ENCODE measurements around the gene HOXB7.

DNA sequence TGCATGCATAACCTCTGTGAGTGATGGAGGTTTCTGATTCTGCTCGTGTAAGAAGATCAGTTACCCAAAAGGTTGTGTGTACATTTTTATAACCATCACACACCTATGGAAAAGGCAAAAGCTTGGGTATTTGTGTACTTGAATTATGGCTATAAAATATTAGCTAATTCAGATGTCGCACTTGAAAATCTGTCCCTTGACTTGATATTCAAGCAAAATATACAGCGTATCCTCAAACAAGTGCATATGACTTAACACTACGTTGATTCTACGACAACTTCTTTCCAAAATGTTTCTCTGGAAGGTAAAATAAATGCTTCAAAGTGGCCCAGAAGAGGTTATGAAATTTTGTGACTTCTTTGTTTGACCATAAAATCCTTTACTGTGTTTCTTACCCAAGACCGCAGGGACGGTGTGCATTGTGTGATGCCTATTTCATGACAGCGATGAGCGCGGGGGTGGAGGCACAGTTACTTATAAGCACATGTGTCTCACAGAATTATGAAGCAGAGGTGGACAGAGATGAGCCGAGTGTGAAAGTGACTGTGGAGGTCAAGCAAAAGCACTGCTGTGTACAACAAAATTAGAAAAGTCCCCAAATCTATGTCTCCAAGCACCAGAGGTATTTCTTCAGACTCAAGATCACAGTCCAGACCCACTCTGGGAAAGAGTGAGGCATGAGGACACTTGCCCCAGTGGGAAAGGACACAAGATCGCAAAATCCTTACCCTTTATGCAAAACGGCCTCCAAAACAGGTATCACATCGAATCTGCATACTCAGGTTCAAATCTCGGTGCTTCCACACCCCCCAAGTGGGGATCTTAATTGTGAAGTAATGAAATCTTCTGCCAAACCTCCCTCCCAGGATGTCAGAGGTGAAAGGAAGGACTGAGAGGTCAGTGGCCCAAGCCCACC, 19.4 kb upstream of the HOXB7 start:
- TF ChIP-seq, protein P1, sequence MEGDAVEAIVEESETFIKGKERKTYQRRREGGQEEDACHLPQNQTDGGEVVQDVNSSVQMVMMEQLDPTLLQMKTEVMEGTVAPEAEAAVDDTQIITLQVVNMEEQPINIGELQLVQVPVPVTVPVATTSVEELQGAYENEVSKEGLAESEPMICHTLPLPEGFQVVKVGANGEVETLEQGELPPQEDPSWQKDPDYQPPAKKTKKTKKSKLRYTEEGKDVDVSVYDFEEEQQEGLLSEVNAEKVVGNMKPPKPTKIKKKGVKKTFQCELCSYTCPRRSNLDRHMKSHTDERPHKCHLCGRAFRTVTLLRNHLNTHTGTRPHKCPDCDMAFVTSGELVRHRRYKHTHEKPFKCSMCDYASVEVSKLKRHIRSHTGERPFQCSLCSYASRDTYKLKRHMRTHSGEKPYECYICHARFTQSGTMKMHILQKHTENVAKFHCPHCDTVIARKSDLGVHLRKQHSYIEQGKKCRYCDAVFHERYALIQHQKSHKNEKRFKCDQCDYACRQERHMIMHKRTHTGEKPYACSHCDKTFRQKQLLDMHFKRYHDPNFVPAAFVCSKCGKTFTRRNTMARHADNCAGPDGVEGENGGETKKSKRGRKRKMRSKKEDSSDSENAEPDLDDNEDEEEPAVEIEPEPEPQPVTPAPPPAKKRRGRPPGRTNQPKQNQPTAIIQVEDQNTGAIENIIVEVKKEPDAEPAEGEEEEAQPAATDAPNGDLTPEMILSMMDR (conservative IDR thresholded peaks at IDR 0.05): no peak
- no peak for TF ChIP-seq EZH2 (IDR thresholded peaks at IDR 0.05; ENCODE audit: low read depth)
